Epithelial cell of umbilical artery (primary cell): ENCODE measurements around the gene DDX19B. TPM values are rescaled to one million over a fixed set of nuclear protein-coding genes. Genes with fewer than 3 reads are reported as not detected.

ENCODE experiments used
- total RNA-seq: library from RNA; depleted of rRNA; stranded (reverse); fragments of >200 nt; gene quantifications from 2 replicates; pipeline ENCODE4 v1.2.3, GENCODE V29; 2014

Gene DDX19B
- total RNA-seq = 17.2 and 31.5 TPM in 2 replicates

GRCh38 chr16:70298988-70299938 is at the start of gene DDX19B:
Gene DDX19B (plus strand): TSS chr16:70299186. CDS start chr16:70299298, 112 bp downstream.

DNA sequence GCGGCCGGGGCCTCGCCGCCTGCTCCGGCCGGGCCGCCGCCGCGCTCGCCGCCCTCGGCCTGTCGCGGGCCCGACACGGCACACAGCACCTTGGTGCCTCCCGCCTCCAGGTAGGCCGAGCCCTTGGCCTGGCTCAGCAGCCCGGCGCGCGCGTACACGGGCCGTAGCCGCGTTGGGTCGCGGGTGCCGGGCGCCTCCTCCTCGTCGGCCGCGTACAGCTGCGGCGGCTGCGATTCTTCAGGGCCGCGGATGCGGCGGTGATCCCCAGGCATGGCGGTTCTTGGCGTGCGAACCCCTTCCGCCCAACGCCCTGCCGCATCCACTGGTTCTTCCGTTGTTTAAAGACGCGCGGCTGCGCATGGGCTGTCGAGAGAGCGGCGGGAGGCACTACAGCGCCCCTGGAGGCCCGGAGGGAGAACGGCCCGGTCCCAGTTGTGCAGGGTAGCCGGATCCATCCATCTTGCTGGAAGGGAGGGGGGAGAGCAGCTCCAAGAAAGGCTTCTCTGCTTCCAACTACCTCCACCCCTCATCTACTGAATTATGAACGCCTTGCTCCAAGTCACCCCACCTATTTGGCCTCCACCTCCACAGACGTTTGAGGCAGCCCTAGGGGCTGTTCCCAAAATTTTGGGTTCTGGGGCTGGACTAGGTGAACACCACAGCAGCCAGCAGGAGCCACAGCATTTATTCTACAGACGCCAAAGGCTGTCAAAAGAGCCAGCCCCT is 47.2 kb upstream of the DDX19B start, which contains the start of gene EXOSC6:
EXOSC6 (minus strand) TSS at position 312 of the 726 bp plus-strand sequence; CDS start at position 272, 40 bp downstream.

GRCh38 chr16:70289229-70290094 is 9.5 kb upstream of the DDX19B start, which contains the start of gene AARS1:
Gene AARS1 (minus strand): TSS chr16:70289506. CDS start chr16:70282763, 6,743 bp downstream.

Other genes with a start within 250 kb of the DDX19B start
- 13.6 and 22.2 TPM in 2 replicates for gene PDPR, start 184.9 kb upstream of the DDX19B start, total RNA-seq
- under 0.01 and 0.15 TPM in 2 replicates for gene CLEC18C, start 125.4 kb upstream of the DDX19B start, total RNA-seq
- gene EXOSC6, start 47.2 kb upstream of the DDX19B start, total RNA-seq = 30.9 and 33.3 TPM in 2 replicates
- gene AARS1, start 9.7 kb upstream of the DDX19B start, total RNA-seq = 126 and 166 TPM in 2 replicates
- gene DDX19A, start 47.7 kb downstream of the DDX19B start, total RNA-seq = 32.2 and 39.7 TPM in 2 replicates
- gene ST3GAL2, start 139.9 kb downstream of the DDX19B start, total RNA-seq = 27.9 and 31.3 TPM in 2 replicates
- 7.1 and 14.3 TPM in 2 replicates for gene FCSK, start 155.4 kb downstream of the DDX19B start, total RNA-seq
- gene COG4, start 224.4 kb downstream of the DDX19B start, total RNA-seq = 71.8 and 159 TPM in 2 replicates
- 77.7 and 89.3 TPM in 2 replicates for gene SF3B3, start 224.6 kb downstream of the DDX19B start, total RNA-seq